Stimulated activated CD4-positive, alpha-beta T cell treated with anti-CD3 and anti-CD28 coated beads, Interleukin-15, amount 100 ng/mL, for 24 hours (primary cell): ENCODE results near the gene KRTAP4-4.
"Not testable (repeated sequence)": the region's sequence is repeated elsewhere in the genome, so short reads cannot be mapped to it uniquely, and the experiment has no call there.

Experiments used
- DNase-seq: peaks from one replicate; pipeline ENCODE4 v3.0.0-alpha.2; 2020

KRTAP4-4 gene

DNA sequence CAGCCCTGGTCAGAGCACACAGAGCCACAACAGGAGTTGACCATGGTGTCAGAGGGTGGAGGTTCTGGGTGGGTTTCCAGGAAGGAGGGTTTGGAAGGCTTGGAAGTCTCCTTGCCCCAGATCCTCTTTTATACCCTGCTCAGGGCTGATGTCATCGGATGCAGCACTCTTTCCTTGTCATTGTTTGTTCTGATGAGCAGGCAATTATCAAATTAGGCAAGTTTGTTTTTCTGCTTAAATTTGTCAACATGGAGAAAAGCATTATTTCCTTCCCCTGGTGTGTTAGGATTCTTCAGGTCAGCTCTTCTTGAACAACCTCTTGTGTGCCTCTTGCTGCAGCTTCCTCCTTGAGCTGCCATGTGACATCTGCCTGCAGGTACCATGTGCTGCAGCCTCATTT is at the start of gene KRTAP4-4:
Gene KRTAP4-4 (minus strand): TSS at position 101 of the 400 bp plus-strand sequence. CDS start 57 bp downstream, at position 44.
- DNase-seq, result no peak

GRCh38 chr17:41199421-41200078 is 39.0 kb upstream of the KRTAP4-4 start:
- no peak for DNase-seq

GRCh38 chr17:41196068-41196467 is 35.5 kb upstream of the KRTAP4-4 start:
- DNase-seq, result no peak

GRCh38 chr17:41190328-41190727 is 29.8 kb upstream of the KRTAP4-4 start:
- no peak for DNase-seq

GRCh38 chr17:41189837-41190318 is 29.3 kb upstream of the KRTAP4-4 start, which contains the start of gene KRTAP9-1:
Gene KRTAP9-1, plus strand, starts transcription at chr17:41189887. Its CDS starts 0 bp downstream, at chr17:41189887.
- DNase-seq, result not testable (repeated sequence)

- no peak for DNase-seq
Observed at GRCh38 chr17:41186872-41187271, 26.3 kb upstream of the KRTAP4-4 start.

DNA sequence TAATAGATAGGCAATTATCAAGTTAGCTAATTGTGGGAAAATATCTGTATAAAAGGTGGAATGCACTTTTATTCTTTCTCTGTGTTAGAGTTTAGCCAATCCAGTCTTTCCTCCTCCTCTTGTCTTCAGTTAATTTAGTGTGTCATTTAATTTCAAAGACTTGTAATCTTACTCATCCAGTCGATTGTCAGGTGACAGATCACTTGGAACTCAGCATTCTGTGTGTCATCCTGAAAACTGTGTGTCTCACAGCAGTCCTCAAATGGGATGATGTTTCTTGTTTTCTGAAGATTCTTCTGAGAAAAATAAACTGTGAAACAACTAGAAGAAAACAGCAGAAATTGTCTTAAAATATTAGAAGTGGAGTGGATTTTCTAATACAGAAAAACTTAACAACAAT is 24.5 kb upstream of the KRTAP4-4 start:
- DNase-seq, result no peak

GRCh38 chr17:41184480-41184961 is 24.0 kb upstream of the KRTAP4-4 start, which contains the start of gene KRTAP4-1:
Gene KRTAP4-1, minus strand, starts transcription at chr17:41184911. Its CDS starts 57 bp downstream, at chr17:41184854.
- DNase-seq, result no peak

GRCh38 chr17:41178843-41179616 is 18.5 kb upstream of the KRTAP4-4 start:
- DNase-seq, result no peak

DNA sequence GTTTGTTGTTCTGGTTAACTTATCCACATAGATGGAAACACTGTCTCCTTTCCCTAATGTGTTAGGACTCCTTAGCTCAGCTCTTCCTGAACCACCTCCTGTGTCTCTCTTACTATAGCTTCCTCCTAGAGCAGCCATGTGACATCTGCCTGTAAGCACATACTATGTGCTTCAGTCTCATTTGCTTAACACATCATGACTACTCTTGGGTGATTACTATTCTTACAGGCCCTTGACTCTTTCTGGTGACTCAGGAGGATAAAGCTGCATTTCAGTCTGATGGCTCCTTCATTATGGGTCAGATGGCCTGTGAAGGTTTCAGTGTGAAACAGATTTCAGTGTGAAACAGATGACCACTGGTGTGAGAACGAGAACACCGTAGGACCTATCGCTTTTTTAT is 17.8 kb upstream of the KRTAP4-4 start:
- no peak for DNase-seq

- DNase-seq, result no peak
Observed at GRCh38 chr17:41177727-41178271, 17.3 kb upstream of the KRTAP4-4 start, which contains the start of gene KRTAP4-2. Gene KRTAP4-2, minus strand, starts transcription at chr17:41178221. Its CDS starts 57 bp downstream, at chr17:41178164.

GRCh38 chr17:41176744-41177387 is 16.3 kb upstream of the KRTAP4-4 start:
- no peak for DNase-seq

GRCh38 chr17:41171886-41172285 is 11.3 kb upstream of the KRTAP4-4 start:
- DNase-seq, result no peak

DNA sequence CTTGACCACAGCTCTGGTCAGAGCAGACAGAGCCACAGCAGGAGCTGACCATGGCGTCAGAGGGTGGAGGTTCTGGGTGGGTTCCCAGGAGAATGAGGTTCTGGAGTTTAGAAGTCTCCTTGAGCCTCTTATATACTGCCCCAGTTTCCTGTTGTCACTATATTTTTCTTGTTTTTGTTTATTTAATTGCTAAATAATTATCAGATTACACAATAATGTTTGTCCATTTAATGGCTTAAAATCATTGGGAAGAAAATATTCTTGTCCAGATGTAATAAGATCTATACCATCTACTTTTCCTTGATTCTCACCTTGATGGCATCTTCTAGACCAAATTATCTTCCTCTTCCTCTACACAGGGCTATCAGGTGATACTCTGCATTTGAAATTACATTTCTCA is 7.6 kb upstream of the KRTAP4-4 start, which contains the start of gene KRTAP4-3:
Gene KRTAP4-3 (minus strand): TSS at position 101 of the 400 bp plus-strand sequence. CDS start 49 bp downstream, at position 52.
- DNase-seq, result no peak

DNA sequence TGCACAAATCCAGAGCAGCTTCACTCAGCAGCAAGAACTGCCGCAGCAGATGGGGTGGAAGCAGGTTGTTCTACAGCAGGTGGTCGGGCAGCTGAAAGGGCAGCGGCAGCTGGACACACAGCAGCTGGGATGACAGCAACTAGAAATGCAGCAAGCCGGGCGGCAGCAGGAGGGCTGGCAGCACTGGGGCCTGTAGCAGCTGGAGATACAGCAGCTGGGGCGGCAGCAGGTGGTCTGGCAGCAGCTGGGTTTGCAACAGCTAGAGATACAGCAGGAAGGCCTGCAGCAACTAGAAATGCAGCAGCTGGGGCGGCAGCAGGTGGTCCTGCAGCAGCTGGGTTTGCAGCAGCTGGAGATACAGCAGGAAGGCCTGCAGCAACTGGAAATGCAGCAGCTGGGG is 7.0 kb upstream of the KRTAP4-4 start:
- DNase-seq, result no peak

- no peak for DNase-seq
Observed at GRCh38 chr17:41163828-41164227, 3.3 kb upstream of the KRTAP4-4 start.

DNA sequence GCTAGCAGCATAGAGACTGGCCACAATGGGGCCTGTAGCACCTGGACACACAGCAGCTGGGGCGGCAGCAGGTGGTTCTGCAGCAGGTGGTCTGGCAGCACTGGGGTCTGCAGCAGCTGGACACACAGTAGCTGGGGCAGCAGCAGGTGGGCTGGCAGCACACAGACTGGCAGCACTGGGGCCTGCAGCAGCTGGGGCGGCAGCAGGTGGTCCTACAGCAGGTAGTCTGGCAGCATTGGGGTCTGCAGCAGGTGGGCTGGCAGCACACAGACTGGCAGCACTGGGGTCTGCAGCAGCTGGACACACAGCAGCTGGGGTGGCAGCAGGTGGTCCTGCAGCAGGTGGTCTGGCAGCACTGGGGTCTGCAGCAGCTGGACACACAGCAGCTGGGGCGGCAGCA is 358 bp downstream of the KRTAP4-4 start:
- not testable (repeated sequence) for DNase-seq

DNA sequence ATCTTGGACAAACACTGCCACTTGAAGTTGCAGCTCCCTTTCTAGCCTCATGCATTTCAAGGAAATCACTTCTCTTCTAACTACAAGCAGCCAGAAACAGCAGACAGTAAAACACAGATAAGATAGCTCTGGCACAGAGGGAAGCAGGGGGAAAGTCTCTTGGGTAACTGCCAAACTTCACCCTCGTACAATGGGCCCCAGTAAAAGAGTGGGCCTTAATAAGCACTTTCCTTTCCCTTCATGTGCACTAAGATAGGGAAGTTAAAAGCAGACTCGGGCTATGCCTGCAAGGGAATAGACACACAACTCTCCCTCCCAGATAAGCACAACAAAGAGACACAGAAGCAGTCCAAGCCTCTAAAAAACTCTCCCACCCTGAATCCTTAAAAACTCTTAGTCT is 6.7 kb downstream of the KRTAP4-4 start:
- no peak for DNase-seq

DNA sequence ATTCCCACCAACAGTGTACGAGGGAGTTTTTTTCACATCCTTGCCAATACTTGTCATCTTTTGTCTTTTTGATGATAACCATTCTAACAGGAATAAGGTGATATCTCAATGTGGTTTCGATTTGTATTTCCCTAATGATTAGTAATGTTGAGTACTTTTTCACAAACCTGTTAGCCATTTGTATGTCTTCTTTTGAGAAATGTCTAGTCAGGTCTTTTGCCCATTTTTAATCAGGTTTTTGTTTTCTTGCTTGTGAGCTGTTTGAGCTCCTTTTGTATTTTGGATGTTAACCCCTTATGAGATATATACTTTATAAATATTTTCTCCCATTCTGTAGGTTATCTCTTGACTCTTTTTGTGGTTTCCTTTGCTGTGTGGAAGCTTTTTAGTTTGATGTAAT is 9.0 kb downstream of the KRTAP4-4 start:
- no peak for DNase-seq

GRCh38 chr17:41150026-41150425 is 10.5 kb downstream of the KRTAP4-4 start:
- DNase-seq, result no peak

DNA sequence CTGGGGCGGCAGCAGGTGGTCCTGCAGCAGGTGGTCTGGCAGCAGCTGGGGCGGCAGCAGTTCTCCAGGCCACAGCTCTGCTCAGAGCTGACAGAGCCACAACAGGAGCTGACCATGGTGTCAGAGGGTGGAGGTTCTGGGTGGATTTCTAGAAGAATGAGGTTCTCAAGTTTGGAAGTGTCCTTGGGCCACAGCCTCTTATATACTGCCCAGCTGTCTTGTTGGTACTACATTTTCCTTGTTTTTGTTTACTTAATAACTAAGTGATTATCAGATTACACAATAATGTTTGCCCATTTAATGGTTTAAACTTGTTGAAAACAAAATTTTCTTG is 10.9 kb downstream of the KRTAP4-4 start, which contains the start of gene KRTAP4-5:
Gene KRTAP4-5 (minus strand): TSS at position 174 of the 334 bp plus-strand sequence. CDS start 58 bp downstream, at position 116.
- no peak for DNase-seq

DNA sequence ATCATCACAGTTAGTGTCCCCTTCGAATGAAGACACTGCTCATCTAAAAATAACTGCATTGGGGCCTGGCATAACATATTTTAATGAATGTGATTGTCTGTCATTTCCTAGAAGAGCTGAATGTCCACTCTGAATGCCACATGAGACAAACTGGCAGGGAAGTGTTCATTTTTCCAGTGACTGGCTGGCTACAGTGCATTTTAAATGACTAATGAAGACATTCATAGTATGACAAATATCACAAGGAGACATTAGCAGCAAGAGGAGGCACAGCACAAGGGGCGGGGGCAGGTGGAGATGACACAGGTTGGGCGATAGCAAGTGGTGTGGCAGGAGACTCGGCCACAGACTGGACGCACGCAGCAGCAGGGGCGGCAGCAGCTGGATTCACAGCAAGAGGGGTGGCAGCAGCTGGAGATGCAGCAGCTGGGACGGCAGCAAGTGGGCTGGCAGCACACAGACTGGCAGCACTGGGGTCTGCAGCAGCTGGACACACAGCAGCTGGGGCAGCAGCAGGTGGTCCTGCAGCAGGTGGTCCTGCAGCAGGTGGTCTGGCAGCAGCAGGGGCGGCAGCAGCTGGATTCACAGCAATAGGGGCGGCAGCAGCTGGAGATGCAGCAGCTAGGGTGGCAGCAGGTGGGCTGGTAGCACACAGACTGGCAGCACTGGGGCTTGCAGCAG is 11.4 kb downstream of the KRTAP4-4 start:
- not testable (repeated sequence) for DNase-seq
